Right renal pelvis (tissue), 4 donors: ENCODE measurements around the gene IQSEC1. TPM values are rescaled to one million over a fixed set of nuclear protein-coding genes. Genes with fewer than 3 reads are reported as not detected.

Source experiments
- DNase-seq, 4 donors: peaks; one replicate each; pipeline ENCODE4 v3.0.0-alpha.2; 2013; ENCODE audit warnings: low read depth in 4 of 4, low spot score in 3 of 4, missing footprints in 1 of 4
- polyA plus RNA-seq, 4 donors: library from polyadenylated mRNA; unstranded; fragments of 120-200 nt; gene quantifications; one replicate each; pipeline ENCODE4 v1.2.1, GENCODE V29; 2013; ENCODE audit not compliant: insufficient read length in 4 of 4

The IQSEC1 gene
- polyA plus RNA-seq, 4 donors = 29.4 to 35.5 (median 33.1) TPM

DNA sequence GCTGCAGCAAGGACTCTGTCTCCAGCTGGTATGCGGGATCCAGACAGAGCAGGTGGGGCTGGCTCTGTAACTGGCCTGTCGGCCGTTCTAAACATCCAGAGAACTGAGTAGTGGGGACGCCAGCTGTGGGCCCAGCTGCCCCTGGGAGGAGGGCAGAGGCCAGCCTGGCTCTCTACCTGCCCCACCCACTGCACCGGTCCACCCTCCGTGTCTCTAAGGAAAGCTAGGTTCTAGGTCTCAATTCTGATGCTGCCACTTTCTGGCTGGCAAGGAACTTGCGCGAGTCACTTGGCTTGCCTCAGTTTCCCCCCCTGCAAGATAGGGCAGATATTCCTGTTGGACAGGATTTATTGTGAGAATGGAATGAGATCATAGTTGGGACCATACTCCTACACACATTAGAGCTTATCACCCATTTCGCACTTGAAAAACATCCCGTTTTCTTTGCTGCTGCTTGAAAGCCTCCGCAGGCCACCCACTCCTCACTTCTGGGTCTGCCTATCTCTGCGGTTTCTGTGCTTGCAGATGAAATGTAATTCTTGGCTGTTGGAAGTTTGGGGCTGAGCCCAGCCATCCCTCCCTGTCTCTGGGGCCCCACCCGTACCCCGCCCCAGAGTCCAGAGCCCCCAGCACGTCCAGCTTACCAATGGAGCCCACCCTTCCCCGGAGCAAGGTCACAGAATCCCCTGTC is 65.8 kb downstream of the IQSEC1 start:
- no peak for DNase-seq

DNA sequence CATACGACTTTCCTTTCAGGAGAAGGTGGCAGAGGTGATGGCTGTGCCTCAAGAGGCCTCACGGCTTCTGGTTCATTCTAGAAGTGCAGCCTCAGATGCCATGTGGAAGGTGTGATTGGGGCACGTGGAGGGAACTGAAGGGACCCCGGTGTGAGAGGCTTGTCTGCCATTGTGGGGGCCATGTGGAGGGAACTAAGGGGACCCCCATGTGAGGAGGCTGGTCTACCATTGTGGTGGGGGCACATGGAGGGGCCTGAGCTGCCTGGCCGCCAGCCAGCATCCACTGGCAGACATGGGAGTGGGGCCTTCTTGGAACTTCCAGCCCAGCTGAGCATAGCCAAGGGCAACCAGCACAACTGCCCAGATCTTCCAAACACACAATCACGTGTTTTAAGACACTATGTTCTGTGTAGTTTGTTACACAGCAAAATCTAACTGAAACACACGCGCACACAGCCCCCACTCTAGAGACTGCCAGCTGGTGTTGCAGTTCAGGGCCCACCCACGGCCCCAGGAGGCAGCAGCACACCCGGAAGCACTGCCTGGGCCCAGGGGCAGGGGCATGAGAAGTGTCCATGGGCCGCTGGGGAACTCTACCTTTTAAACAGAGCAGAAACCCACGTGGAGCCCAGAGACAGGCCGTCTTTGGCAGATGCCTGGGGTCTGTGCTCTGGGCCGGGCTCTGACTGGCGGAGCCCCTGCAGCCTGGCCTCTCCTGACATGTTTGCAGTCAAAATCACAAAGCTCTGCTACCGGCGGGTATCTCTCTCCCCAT is 66.8 kb downstream of the IQSEC1 start:
- DNase-seq = no peak

- no peak for DNase-seq
Measured at GRCh38 chr3:13005301-13005700, 67.9 kb downstream of the IQSEC1 start.

DNA sequence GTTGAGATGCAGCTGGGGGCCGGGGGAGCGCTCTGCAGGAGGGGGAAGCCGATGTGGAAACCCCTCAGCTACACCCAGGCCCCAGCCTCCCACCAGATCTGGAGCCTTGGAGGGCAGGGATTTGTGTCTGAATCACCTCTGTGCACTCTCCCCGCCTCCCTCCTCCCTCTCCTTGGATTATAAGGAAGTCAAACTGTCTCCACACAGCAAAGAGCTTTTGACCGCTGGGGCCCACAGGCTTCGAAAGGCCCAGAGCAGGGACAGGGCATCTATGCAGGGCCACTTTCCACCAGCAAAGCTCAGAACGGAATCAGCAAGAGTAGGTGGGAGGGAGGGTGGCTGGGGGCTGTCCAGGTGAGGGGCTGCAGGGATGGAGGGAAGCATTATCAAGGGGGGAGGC is 68.9 kb downstream of the IQSEC1 start:
- no peak for DNase-seq

GRCh38 chr3:13003608-13004007 is 69.6 kb downstream of the IQSEC1 start:
- DNase-seq = no peak

DNA sequence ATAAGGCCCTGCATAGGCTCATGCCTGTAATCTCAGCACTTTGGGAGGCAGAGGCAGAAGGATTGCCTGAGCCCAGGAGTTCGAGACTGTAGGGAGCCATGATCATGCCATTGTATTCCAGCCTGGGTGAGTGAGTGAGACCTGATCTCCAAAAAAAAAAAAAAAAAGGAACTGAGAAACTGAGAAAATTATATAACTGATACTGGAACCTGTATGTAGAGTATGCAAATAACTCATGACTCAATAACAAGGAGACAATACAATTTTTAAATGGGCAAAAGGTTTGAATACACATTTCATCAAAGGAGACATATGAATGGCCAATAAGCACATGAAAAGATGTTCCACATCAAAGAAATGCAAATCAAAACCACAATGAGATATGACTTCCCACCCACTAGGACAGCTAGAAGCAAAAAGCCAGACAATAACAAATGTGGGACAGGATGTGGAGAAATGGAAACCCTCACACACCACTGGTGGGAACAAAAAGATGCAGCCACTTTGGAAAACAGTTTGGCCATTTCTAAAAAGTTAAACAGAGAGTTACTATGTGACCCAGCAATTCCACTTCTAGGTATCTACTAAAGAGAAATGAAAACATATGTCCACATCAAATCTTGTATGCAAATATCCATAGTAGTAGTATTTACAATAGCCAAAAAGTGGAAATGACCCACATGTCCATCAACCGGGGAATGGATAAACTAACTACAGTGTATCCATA is 70.7 kb downstream of the IQSEC1 start:
- no peak for DNase-seq

GRCh38 chr3:12999147-13000140 is 73.8 kb downstream of the IQSEC1 start:
- no peak for DNase-seq

GRCh38 chr3:12998648-12999047 is 74.6 kb downstream of the IQSEC1 start:
- no peak for DNase-seq

- no peak for DNase-seq
Measured at GRCh38 chr3:12997387-12997786, 75.8 kb downstream of the IQSEC1 start.

DNA sequence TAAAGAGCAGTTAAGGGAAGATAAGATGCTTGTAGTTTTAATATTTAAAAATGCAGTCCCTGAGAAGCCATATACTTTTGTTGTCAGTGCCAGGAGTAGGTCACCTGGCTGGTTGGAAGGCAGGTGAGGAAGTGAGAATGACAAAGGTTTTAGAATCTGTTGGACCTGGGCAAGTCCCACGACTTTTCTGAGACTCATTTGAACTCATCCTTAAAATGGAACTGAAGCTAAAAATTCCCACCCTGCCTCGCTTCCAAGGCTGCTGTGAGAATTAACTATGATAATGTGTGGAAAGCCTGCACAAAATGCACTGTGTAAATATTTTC is 77.1 kb downstream of the IQSEC1 start:
- DNase-seq = no peak

GRCh38 chr3:12995389-12996180 is 77.6 kb downstream of the IQSEC1 start:
- no peak for DNase-seq

GRCh38 chr3:12994607-12995388 is 78.4 kb downstream of the IQSEC1 start:
- peak; percentile 56 to 70 (median 65) for DNase-seq

GRCh38 chr3:12994357-12994606 is 78.9 kb downstream of the IQSEC1 start:
- DNase-seq = no peak

DNA sequence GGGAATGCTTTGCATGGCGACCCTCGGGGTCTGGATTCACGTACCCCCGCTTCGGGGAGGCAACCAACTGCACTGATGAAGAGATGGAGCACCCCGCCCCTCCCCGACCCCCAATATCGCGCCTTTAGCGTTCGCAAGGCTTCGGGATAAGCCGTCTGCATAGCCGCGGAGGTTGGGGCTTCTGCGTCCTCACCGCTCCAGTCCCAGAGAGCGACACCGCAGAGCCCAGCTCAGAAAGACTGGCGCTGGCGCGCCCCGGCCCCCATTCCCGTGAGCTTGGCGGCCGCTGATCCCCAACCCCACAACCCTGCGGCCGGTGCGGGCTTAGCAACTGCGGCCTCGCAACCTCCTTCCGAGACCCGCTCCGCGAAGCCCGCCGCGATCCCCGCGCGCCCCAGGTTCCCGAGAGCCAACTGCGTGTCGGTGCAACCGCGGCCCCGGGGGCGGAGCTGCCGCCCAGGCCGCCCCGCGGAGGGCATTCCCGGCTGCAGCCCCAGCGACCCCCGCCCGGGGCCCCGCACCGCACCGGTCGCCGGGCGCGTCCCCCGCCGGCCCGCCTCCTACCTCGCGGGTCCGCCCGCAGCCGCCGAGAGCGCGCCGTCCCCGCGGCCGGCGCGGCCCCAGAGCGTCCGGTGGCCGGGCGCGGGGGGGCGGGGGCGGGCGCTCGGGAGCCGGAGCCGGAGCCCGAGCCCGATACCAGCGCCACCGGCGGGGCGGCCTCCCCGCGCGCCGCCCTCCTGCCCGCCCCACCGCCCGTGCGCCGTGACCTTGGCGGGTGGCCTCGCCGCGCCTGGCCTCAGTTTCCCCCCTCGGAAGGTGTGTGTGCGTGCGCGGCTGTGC is 79.5 kb downstream of the IQSEC1 start:
- DNase-seq = no peak

GRCh38 chr3:12992629-12993516 is 80.4 kb downstream of the IQSEC1 start:
- DNase-seq = no peak

DNA sequence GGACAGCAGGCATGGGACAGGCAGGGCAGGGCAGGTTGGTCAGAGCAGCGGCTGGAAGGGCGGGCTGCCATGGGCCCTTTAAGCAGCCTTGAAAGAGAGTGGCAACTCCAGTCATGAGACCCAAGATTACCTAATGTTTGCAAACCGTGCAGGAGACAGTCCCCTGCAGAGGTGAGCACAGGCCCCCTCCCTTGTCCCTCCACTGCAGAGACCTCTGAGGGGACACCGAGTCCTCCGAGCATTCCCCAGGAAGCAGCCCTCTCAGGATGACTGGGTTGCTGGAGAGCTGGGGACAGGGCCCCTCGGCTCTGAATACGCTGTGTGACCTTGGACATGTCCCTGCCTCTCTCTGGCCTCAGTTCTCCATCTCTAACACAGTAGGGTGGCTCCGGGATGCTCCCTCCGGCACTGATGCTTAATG is 81.4 kb downstream of the IQSEC1 start:
- DNase-seq = no peak

DNA sequence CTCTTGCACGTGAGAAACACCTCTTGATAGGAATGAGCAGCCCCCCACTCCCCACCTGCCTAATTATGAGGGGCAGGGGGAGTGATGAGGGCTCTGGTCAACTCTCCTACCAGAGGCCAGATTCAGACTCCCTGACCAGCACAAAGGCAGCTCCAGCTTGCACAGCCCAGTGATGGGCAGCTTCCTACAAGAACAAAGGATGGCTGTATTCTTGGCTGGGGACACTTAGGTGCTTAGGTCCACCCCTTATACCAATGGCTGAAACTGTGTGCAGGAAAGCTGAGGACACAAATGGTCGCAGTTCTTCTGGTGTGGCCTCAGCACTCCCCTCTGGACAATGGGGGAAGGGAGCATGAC is 81.8 kb downstream of the IQSEC1 start:
- DNase-seq = no peak
